ENCODE results near the gene LRRC1. TPM values are rescaled to one million over a fixed set of nuclear protein-coding genes. Genes with fewer than 3 reads are reported as not detected.

Gene LRRC1
- total and polyA plus RNA-seq, 2 donors (not counting 3 experiments of a cell fraction or from before 2014, with no cell fraction given), result 5.6 to 11.7 TPM

DNA sequence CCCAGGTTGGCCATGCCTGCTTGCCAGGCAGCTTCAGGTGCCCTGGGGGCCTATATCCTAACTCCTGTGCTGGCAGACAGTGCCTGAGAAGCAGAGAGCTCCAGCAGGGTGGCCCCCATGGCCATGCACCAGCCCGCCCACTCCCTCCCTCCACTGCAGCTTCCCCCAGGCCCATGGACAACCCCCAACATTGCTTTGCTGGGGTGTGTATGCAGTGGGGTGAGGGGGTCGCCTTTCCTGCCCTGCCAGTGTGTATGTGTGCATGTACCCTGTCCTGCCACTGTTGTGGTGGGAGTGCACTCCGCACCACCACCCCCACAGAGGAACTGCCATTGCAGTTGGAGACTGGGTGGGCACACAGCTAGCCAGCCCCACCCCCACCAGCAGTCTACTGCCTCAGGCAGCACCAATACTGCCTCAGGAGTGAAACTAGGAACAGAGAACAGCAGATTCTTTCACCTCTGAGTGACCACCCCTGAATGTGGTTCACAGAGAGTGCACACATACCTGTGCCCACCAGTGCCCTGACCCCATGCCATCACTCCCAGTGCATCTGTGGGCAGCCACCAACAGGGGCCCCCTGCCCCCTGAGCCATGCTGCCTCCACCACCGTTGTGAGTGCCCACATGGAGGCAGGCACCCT, 151.1 kb downstream of the LRRC1 start:
- H2AFZ ChIP-seq (ENCODE audit: low read depth, low read length), result no peak overlapping the region
- H3K4me2 ChIP-seq (ENCODE audit: insufficient read depth, low read length), result no peak overlapping the region
- H3K36me3 ChIP-seq (ENCODE audit: control insufficient read depth in 2 of 2, extremely low read depth in 1 of 2, insufficient read depth in 2 of 2, low read length in 2 of 2), result no peaks in the 10 kb centered on the region
- CTCF ChIA-PET, result no interaction called here
- POLR2A ChIA-PET, result no interaction called here
- dilution Hi-C loops (cut with MboI; ENCODE audit: extremely low pct_ligation_motif_present, low sequenced_read_pairs) (no loop called here), intact Hi-C loops (cut with micrococcal nuclease) (no loop called here)
- no peak overlapping the region for H3K27ac ChIP-seq (ENCODE audit: insufficient read depth, low read depth, low read length)
- H3K27me3 ChIP-seq (ENCODE audit: control insufficient read depth in 2 of 2, insufficient read depth in 2 of 2, low read length in 2 of 2), result no peaks in the 10 kb centered on the region
- H3K9ac ChIP-seq (replicated peaks; ENCODE audit: extremely low read depth, insufficient read depth, low read length), result no peak overlapping the region
- BruUV-seq (replicated peaks), result no TSS peak
- FAIRE-seq (no peak), DNase-seq (ENCODE audit: low read depth, low spot score) (no peak)
- no peak overlapping the region for H3K4me3 ChIP-seq (replicated peaks in 1 of 3; ENCODE audit: insufficient read depth in 1 of 3, low read depth in 1 of 3, low read length in 3 of 3)
- H3K9me1 ChIP-seq (replicated peaks; ENCODE audit: control insufficient read depth, extremely low read depth, insufficient read depth, low read length), result no peaks in the 10 kb centered on the region
- TF ChIP-seq JUN (IDR thresholded peaks at IDR 0.05; ENCODE audit: borderline replicate concordance, insufficient read depth, insufficient read length, low read depth) (no peak), POLR2A (IDR thresholded peaks at IDR 0.05; ENCODE audit: low read depth, low read length) (no peak), MYC (IDR thresholded peaks at IDR 0.05; ENCODE audit: low read depth, low read length) (no peak), GATA2 (IDR thresholded peaks at IDR 0.05; ENCODE audit: insufficient read depth, insufficient read length, low read depth, low read length) (no peak), EZH2 (IDR thresholded peaks at IDR 0.05; ENCODE audit: borderline replicate concordance, low read depth, low read length, severe bottlenecking) (no peak), MAX (IDR thresholded peaks at IDR 0.05; ENCODE audit: insufficient read depth, insufficient read length) (no peak), POLR2AphosphoS5 (IDR thresholded peaks at IDR 0.05; ENCODE audit: insufficient read depth, low read depth, low read length) (no peak), CTCF (IDR thresholded peaks at IDR 0.05; ENCODE audit: extremely low read depth in 1 of 2, insufficient read depth in 1 of 2, low read depth in 1 of 2, low read length in 2 of 2) (no peak), FOS (IDR thresholded peaks at IDR 0.05; ENCODE audit: borderline replicate concordance, insufficient read depth, low read length) (no peak)
- H3K9me3 ChIP-seq (replicated peaks; ENCODE audit: control insufficient read depth, insufficient read depth, low read length), result no peaks in the 10 kb centered on the region
- H4K20me1 ChIP-seq (replicated peaks; ENCODE audit: control insufficient read depth, extremely low read depth, insufficient read depth, low read length), result no peaks in the 10 kb centered on the region
- no peaks in the 10 kb centered on the region for H3K79me2 ChIP-seq (ENCODE audit: control insufficient read depth, insufficient read depth, low read length)
- peaks cover 6% of the 10 kb centered on the region for H3K4me1 ChIP-seq (ENCODE audit: control insufficient read depth, extremely low read depth, insufficient read depth, low read length)
